Activated T-cell treated with anti-CD3 and anti-CD28 coated beads for 1 hour (primary cell): Measurements from ENCODE around the gene DDA1.

Experiments
- DNase-seq: peaks from one replicate; pipeline ENCODE4 v3.0.0-alpha.2; 2020; ENCODE audit warnings: low read depth

The DDA1 gene

DNA sequence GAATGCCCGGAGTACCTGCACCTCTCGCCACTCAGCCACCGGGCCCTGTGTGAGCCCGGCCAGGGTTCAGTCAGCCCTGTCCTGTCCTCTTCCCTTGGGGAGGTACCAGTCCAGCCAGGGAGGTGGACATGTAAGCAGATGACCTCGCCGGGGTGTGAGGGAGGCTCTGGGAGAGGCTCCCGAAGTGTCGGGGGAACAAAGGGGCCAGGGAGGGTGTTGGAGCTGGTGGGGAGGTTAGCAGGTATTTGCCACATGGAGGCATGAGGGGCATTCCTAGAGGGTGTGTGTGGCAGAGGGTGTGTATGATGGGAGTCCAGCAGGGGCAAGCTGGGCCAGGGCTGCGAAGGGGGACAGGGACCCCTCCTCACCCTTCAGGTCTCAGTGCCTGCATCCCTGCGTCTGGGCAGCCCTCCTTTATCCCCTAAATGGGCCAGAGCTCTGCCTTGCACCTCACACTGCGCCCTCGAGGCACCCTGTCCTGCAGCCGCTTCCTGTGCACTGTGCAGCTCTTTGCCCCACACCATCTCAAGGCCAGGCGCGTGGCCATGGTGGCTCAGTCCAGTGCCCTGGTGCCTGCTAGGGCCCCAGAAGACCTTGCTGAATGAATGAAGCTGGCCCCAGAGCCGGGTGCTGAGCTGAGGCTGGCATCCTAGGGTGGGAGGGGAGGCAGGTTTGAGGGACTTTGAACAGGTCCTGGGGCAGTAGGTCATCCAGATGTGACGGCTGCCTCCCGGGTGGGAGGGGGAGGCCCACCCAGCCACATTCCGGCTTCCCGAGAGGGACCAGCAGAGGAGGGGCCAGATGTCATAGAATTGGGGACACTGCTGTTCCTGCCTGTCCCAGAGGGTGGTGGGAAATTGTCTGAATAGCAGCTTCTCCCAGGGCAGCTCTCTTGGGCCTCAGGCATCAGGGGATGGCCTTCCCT lies 3.1 kb downstream of the DDA1 start:
- DNase-seq: no peak

DNA sequence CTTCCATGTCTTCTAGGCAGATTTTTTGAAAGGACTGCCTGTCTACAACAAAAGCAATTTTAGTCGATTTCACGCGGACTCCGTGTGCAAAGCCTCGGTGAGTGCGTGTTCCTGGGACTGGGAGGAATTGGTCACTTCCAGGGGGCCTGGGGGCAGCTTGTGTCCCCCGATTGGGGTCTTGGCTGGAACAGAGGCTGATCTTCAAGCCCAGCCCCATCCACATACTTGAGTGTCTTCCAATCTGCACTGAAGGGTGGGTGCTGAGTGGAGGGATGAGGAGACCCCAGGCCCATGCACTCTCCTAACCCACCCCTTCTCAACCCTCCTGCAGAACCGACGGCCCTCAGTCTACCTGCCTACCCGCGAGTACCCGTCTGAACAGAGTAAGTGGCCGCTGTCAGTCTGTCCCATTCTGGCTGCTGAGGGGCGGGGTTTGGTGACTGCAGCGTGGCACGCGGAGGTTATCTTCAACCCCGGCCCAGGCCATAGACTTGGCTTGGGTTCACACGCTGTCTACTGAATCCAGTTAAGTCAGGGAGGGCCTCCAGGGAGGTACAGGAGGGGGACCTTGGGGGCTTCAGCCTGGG lies 4.7 kb downstream of the DDA1 start:
- DNase-seq: no peak

DNA sequence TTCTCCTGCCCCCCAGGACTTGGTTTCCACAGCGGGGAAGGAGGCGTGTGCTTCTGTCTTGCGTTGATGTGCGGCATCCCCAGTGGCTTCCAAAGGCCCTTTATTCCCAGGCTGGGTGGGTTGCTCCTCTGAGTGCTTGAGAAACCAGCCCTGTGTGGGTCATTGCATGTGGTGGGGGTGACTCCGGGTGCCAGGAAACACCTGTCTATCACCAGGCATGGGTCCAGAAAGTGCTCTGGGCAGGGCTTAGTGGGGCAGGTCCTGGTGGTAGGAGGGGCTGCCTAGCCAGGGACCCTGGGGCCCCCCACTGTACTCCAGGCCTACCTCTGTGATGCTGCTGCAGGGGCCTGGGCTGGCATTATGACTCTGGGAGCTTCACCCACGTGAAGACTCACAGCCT lies 9.6 kb downstream of the DDA1 start:
- DNase-seq: no peak

DNA sequence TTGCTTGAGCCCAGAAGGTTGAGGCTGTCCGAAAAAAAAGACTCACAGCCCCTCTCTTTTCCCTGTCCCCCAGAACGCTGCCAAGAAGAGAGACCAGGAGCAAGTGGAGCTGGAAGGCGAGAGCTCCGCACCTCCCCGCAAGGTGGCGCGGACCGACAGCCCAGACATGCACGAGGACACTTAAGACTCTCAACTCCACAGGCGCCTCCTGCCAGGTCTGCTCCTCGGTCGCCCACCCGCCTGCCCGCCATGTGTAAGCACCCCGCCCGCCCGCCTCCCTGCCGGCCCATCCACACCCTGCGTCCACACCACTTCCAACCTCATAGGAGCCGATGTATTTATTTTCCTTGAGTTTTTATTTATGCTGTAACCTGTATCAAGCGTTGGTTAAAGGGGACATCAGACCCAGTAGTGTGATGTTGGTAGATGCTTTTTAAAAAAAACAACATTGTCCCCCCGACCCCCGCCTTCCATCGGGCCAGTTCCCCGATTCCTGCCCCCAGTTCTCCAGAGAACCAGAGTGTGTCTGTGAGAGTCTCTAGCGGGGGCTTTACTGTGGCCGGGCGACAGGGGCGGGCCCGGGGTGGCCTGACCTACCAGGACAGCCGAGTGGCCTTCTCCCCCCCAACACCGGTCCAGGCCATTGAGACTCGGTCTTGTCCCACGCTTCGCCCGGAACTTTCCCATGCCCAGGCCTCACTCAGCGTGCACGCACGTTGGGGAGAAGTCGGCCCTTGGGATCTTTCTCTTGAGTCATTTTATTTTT lies 10.3 kb downstream of the DDA1 start:
- DNase-seq: no peak

DNA sequence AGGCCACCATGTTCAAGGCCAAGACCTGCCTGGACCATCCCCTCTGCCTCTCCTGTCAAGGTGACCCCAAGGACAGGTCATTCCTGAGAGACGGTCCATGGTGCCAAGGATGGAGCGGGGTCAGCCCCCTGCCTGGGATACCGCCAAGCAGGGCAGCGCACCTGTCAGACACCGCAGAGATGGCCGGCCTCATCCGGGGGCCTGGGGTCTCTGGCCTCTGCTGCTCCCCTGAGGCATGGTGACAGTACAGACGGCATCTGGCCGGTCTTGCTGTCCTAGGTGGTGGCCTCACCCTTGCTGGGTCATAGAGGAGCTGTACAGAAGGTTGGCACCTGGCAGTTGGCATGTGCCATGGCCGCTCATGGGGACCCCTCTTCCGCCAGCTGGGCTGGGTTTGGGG lies 11.1 kb downstream of the DDA1 start:
- DNase-seq: no peak

DNA sequence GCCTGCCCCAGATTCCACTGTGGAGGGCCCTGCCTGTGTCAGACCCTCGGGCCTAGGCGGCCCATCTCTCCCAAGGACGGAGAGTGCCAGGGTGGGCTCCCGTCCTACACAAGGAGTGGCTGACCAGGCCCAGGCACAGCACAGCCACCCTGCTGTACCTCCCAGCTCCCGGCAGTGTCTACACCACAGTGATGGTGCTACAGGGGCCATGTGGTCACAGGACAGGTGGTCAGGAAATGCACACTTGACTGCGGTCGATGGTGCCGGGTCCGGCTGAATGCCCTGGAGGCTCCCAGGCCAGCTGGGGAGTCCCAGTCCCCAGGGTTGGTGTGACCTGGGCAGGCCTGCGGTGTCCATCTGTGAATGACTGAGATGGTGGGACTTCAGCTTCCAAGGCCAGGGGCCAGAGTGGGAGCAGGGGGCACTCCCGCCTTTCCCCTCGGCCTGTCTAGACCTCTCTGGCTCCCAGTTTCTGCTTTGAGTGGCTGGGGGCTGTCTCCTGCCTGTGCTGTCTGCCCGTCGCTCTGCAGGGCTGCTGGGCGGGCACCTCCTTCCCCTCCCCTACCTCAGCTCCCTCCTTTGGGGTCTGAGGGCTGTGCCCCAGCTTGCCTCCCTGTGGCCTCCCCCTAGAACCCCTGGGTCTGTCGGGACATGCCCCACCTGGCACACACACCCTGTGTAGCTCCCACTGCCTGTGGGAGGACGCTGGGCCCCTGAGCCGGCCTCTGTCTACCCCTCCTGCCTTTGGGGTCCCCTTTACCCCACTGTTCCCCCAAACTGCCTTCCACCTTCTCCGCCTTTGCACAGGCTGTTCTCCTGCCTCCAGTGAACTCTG lies 12.5 kb downstream of the DDA1 start:
- no peak for DNase-seq

DNA sequence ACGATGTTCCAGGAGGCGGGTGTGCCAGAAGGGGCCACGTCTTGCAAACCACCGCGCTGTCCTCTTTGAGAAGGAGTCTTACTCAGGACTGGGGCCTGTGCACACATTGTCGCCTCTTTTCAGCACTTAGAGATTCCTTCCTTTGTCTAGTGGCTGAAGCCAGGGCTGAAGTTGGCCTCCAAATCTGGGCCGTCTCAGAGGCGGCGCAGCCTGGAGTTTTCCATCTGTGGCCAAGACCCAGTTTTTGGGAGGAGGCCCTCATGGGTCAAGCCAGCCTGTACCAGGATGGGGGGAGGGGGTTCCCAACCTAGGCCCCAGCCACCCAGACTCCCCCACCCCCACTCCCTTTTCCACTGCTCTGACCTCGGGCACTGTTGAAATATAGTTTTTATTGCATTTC lies 13.5 kb downstream of the DDA1 start:
- no peak for DNase-seq

DNA sequence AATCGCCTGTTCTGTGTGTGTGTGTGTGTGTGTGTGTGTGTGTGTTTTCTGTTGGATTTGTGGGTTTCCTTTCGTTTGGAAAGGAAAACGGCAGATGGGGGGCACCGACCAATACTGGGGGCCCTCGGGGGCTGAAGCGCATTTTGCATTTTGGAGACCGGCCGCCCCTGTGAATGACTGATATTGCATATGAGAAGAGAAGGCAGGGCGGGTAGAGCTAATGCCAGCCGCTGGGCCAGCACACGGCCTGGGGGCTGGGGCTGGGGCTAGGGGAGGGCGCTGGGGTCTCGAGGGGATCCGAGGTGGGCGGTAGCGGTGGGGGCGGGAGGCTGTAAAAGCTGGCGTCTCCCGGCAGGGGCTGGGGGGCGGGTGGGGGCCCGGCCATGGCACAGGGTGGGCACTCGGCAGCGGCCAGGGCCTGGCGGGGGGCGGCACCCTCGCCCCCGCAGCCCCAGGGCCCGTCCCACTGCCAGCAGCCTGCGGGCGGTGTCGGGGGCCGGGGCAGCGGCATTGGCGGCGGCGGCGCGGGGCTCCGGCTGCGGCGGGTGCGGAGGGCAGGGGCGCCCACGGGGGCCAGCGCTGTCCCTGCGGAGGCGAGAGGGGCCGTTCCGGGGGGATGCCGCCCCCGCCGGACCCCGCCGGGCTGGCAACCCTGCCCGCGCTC lies 14.1 kb downstream of the DDA1 start:
- DNase-seq: no peak

DNA sequence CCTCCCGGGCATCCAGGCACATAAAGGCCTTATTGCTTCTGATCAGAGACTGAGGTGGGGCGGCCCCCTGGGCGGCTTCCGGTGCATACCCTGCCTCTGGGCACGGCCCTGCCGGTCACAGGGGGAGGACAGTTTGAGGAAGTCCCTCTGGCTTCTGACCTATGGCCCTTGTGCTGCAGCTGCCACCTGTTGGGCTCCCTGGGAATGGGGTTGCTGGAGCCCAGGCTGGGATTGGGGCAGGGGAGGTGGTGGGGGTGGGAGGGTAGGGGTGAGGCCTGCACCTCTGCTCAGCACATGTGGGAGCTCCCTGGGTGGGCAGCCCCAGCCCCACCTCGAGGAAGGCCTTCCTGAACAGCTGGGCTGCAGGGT lies 14.6 kb downstream of the DDA1 start:
- no peak for DNase-seq

DNA sequence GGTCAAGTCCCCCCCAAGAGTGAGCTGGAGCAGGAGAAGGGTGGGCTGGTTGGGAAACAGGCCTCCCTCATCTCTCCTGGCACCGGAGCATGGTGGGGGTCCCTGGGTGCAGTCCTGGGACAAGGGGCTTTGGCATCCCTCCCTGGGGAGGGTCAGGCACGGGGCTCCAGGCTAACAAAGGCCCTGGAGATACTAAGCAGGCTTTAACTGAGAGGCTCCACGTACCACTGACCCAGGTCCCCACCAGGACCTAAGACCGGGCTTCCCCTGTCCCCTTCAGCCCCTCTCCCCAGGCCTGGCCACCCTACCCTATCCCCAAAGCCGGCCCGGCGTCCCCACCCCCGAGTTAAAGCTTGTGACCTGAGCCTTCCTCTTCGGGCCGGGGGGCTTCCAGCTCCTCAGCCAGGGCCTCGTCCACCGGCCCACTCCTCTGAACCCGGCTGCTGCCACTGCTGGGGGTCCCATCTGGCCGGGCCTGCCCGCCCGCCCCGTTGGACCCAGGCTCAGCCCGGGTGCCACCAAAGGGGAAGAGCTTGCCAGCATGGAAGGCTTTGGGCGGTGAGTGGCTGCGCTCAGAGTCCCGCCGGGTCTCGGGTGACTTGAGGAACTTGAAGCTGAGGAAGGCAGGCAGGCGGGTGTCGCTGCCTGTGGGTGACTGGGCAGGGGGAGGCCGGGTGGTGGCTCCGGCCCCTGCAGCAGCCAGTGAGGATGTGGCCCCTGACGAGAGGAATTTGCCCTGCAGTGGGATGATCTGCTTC lies 15.2 kb downstream of the DDA1 start:
- DNase-seq: no peak

DNA sequence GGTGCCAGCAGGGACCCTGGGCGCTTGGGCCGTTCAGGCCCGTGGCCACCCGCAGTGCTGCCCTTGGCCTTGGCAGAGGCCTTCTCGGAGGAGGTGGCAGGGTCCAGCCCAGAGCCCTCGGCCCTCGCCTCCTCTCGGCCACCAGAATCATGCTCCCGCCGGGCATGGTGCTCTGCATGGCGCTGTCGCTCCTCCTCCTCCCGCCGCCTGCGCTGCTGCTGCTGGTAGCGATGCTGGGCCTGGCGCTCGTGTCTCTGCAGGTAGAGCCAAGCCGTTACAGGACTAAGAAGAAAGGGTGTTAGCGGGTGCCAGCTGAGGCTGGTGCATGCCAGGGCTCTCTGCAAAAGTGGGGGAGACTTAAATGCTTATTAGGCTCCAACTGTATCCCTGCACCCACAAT lies 15.8 kb downstream of the DDA1 start:
- DNase-seq: no peak

DNA sequence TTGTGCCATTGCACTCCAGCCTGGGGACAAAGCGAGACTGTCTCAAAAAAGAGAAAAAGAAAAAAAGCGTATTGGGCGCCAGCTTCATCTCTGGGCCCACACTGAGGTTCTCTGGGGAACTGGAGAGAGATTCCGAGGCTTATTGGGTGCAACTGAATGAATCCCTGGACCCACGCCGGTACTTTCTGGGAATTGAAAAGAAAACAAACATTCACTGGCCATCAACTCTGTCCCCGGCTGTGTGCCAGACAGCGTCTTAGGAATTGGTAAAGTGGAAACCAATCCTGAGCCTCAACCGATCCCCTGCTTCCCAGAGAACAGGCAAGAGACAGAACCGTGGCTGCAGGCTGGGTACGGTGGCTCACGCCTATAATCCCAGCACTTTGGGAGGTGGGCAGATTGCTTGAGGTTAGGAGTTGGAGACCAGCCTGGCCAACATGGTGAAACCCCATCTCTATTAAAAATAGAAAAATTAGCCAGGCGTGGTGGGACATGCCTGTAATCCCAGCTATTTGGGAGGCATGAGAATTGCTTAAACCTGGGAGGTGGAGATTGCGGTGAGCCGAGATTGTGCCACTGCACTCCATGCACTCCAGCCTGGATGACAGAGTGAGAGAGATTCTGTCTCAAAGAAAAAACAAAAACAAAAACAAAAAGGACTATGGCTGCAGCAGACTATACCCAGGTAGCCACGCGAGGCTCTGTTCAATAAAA lies 16.7 kb downstream of the DDA1 start:
- no peak for DNase-seq

DNA sequence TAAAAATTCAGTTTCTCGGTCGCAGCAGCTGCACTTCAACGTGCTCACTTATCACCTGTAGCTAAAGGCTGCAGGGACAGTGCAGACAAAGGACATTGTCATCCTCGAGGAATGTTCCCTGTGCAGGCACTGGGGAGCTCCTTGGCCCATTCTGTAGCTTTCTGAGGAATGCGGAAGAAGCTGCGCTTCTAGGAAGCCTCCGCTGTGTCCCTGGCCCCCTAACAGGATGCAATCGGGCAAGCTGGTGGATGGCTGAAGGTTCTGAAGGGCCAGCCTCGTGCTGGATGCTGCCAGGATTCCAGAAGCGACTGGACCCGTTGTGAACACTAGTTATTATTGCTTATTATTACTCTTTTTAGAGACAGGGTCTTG lies 17.2 kb downstream of the DDA1 start:
- no peak for DNase-seq

DNA sequence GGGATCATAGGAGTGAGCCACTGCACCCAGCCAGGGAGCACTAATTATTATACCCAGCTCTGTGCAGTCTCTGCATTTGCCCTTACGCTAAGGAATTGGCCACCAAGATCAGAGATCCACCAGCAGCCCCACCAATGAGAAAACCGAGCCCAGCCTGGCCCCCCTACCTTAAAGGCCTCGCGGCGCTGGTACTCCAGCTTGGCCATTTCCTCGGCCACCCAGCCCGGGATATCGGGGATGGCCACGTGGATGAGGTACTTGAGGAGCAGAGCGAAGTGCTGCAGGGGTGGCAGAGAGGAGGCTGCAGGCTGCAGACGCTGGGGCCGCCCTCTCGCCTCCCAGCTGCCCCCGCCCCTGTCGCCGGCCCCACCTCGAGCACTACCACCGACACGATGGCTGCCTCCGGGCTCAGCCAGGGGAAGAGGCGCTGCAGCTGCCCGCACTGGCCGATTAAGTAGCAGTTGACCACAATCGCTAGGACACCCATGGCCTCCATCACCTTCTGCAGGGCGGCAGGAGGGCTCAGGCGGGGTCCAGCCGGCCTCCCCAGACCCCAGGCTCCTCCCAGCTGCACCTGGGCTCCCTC lies 17.8 kb downstream of the DDA1 start:
- no peak for DNase-seq

DNA sequence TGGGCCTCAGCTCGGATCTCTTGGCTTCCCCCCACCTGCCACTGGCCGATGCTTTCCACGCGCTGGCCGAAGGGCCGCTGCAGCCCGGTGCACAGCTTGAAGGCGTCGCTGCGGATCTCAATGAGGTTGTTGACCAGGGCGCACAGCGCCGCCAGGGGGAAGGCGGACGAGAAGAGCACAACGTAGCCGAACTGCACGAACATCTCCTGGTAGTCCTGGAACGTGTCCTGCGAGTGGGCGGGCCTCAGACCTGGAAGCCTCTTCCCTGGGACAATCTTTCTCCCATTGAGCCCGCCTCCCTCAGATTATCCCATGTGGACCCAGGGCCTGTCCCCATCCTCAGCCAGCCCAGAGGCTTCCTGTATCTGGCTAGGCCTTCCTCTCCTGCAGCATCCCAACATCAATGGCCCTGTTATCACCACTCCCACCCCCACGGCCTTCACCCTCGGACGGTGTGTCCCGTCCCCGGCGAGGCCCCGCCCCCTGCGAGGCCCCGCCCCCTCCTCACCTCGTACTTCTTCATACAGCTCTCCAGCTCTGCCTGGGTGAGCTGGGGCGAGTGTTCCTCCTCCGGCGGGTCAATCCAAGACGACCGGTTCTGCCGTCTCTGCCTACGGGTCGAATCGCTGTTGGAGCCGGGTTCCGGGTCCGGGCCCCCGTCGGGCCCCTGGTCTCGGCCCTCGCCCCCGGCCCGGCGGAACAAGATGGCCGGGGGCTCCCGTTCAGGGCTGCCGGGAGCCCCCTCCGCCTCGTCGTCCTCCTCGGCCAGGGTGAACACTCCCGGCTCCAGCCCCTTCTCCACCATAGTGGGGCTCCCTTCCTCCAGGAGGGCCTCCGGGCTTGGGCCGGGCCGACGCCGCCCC lies 18.5 kb downstream of the DDA1 start:
- peak; percentile 49 for DNase-seq

DNA sequence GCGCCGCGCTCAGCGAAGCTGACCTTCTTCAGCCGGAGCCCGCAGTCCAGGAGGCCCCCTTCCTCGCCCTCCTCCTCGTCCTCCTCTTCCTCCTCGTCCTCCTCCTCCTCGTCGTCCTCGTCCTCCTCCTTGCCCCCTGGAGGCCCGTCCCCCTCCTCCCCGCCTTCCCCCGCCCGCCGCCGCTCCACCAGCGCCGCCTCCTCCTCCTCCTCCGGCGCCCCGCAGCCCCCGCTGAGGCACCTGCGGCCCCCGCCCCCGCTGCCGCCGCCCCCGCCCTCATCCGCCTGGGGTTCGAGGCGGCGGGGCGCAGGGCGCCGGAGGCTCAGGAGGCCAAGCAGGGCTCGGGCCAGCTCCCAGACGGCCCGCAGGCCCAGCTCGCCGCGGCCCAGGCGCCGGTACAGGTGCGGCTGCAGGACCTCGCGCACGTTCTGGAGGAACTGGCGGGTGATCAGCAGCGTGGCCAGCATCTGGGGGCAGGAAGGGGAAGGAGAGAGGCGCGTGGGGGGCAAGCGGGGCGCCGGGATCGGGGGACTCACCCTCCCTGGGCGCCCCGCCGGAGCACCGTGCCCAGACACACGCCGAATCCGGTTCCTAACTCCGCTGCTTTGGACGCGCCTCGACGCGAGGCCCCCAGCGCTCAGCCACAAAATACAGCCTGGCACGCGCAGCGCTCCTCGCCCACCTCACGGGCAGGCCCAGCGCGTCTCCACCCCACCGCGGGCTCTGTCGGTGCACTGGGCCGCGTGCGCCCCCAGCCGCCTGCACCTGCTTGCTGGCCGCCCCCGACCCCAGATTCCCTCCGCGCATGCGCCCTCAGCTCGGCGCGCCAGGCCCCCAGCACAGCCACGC lies 19.4 kb downstream of the DDA1 start:
- DNase-seq: peak; percentile 36

DNA sequence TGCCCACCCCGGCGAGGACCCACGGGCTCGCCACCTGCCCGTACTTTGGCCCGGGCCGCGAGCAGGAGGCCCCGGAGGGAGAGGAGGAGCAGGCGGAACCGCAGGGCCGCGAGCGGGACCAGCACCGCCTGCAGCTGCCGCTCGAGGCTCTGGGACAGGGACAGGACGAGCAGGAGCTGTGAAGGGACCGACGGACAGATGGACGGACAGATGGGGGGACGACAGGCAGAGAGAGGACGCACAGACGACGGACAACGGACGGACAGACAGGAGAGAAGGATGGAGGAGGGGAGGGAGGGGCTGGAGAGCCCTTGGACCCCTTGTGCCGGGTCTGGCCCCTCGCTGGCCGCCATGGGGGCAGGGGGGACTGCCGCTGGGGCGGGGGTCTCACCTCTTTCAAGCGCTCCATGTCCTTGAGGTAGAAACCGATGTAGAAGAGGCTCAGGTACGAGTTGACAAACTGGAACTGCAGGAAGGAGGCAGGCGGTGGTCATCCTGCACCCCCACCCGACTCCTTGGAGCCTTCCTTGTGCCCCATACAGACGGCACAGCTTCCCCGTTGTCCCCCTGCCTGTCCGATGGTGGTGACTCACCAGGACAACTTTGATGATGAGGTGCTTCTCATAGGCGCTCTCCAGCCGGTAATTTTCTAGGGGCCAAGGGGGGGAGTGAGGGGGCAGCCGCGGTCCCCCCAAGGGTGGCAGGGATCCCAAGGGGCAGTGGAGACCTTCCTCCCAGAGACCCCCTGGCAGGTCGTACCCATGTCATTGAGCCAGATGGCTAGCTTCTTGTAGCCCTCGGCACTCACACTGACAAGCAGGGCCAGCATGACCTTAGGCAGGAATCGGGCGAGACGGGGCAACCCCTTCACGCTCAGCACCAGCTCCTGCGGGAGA lies 20.3 kb downstream of the DDA1 start:
- DNase-seq: no peak
